ENCODE measurements around the gene ITGA11.

Gene ITGA11

GRCh38 chr15:68275165-68275746 lies 156.7 kb downstream of the ITGA11 start:
- Histone ChIP-seq H3K4me1 (ENCODE audit: control insufficient read depth in 2 of 2, insufficient read depth in 2 of 2, low read length in 2 of 2) (peaks cover 18 to 31% of the 10 kb centered on the region in 2 donors), H3K9ac (ENCODE audit: low read depth in 1 of 2, low read length in 2 of 2) (no peak overlapping the region), H3K27me3 (ENCODE audit: control insufficient read depth in 2 of 2, insufficient read depth in 2 of 2, low read length in 2 of 2) (no peaks in the 10 kb centered on the region), H3K36me3 (ENCODE audit: control insufficient read depth in 2 of 2, insufficient read depth in 2 of 2, low read length in 2 of 2) (peaks cover 0 to 3% of the 10 kb centered on the region in 2 donors), H3K27ac (ENCODE audit: low read depth in 2 of 2, low read length in 2 of 2) (peak overlapping the region; percentile 6 to 98), H3K4me3 (ENCODE audit: low read length in 2 of 2) (no peak overlapping the region), H3K9me3 (ENCODE audit: control insufficient read depth in 2 of 2, low read length in 2 of 2) (no peaks in the 10 kb centered on the region)

- no peaks in the 10 kb centered on the region for H3K9me3 ChIP-seq (ENCODE audit: control insufficient read depth in 2 of 2, low read length in 2 of 2)
- peak overlapping the region in 1 of 2 donors; percentile 9 for H3K27ac ChIP-seq (ENCODE audit: low read depth in 2 of 2, low read length in 2 of 2)
- no peaks in the 10 kb centered on the region for H3K27me3 ChIP-seq (ENCODE audit: control insufficient read depth in 2 of 2, insufficient read depth in 2 of 2, low read length in 2 of 2)
- no peak overlapping the region for H3K9ac ChIP-seq (ENCODE audit: low read depth in 1 of 2, low read length in 2 of 2)
- H3K36me3 ChIP-seq (ENCODE audit: control insufficient read depth in 2 of 2, insufficient read depth in 2 of 2, low read length in 2 of 2) = peaks cover 0 to 3% of the 10 kb centered on the region in 2 donors
- no peak overlapping the region for H3K4me3 ChIP-seq (ENCODE audit: low read length in 2 of 2)
- peaks cover 14 to 21% of the 10 kb centered on the region in 2 donors for H3K4me1 ChIP-seq (ENCODE audit: control insufficient read depth in 2 of 2, insufficient read depth in 2 of 2, low read length in 2 of 2)
Observed at GRCh38 chr15:68274201-68274848, 157.6 kb downstream of the ITGA11 start.

- Histone ChIP-seq H3K27me3 (ENCODE audit: control insufficient read depth in 2 of 2, insufficient read depth in 2 of 2, low read length in 2 of 2) (no peaks in the 10 kb centered on the region), H3K27ac (ENCODE audit: low read depth in 2 of 2, low read length in 2 of 2) (no peak overlapping the region), H3K4me1 (ENCODE audit: control insufficient read depth in 2 of 2, insufficient read depth in 2 of 2, low read length in 2 of 2) (peaks cover 8 to 13% of the 10 kb centered on the region in 2 donors), H3K9ac (ENCODE audit: low read depth in 1 of 2, low read length in 2 of 2) (no peak overlapping the region), H3K4me3 (ENCODE audit: low read length in 2 of 2) (no peak overlapping the region), H3K9me3 (ENCODE audit: control insufficient read depth in 2 of 2, low read length in 2 of 2) (no peaks in the 10 kb centered on the region), H3K36me3 (ENCODE audit: control insufficient read depth in 2 of 2, insufficient read depth in 2 of 2, low read length in 2 of 2) (no peaks in the 10 kb centered on the region)
Observed at GRCh38 chr15:68272721-68273271, 159.2 kb downstream of the ITGA11 start.

GRCh38 chr15:68271854-68272471 lies 160.0 kb downstream of the ITGA11 start:
- Histone ChIP-seq H3K36me3 (ENCODE audit: control insufficient read depth in 2 of 2, insufficient read depth in 2 of 2, low read length in 2 of 2) (no peaks in the 10 kb centered on the region), H3K9ac (ENCODE audit: low read depth in 1 of 2, low read length in 2 of 2) (no peak overlapping the region), H3K4me3 (ENCODE audit: low read length in 2 of 2) (no peak overlapping the region), H3K9me3 (ENCODE audit: control insufficient read depth in 2 of 2, low read length in 2 of 2) (no peaks in the 10 kb centered on the region), H3K4me1 (ENCODE audit: control insufficient read depth in 2 of 2, insufficient read depth in 2 of 2, low read length in 2 of 2) (peaks cover 8 to 9% of the 10 kb centered on the region in 2 donors), H3K27me3 (ENCODE audit: control insufficient read depth in 2 of 2, insufficient read depth in 2 of 2, low read length in 2 of 2) (no peaks in the 10 kb centered on the region), H3K27ac (ENCODE audit: low read depth in 2 of 2, low read length in 2 of 2) (no peak overlapping the region)

GRCh38 chr15:68268405-68268804 lies 163.6 kb downstream of the ITGA11 start:
- H3K9me3 ChIP-seq (ENCODE audit: control insufficient read depth in 2 of 2, low read length in 2 of 2) = no peaks in the 10 kb centered on the region
- H3K4me1 ChIP-seq (ENCODE audit: control insufficient read depth in 2 of 2, insufficient read depth in 2 of 2, low read length in 2 of 2) = no peaks in the 10 kb centered on the region
- no peak overlapping the region for H3K27ac ChIP-seq (ENCODE audit: low read depth in 2 of 2, low read length in 2 of 2)
- H3K27me3 ChIP-seq (ENCODE audit: control insufficient read depth in 2 of 2, insufficient read depth in 2 of 2, low read length in 2 of 2) = peaks cover 5 to 9% of the 10 kb centered on the region in 2 donors
- no peak overlapping the region for H3K4me3 ChIP-seq (ENCODE audit: low read length in 2 of 2)
- no peak overlapping the region for H3K9ac ChIP-seq (ENCODE audit: low read depth in 1 of 2, low read length in 2 of 2)
- no peaks in the 10 kb centered on the region for H3K36me3 ChIP-seq (ENCODE audit: control insufficient read depth in 2 of 2, insufficient read depth in 2 of 2, low read length in 2 of 2)

- Histone ChIP-seq H3K4me3 (ENCODE audit: low read length in 2 of 2) (no peak overlapping the region), H3K27ac (ENCODE audit: low read depth in 2 of 2, low read length in 2 of 2) (no peak overlapping the region), H3K27me3 (ENCODE audit: control insufficient read depth in 2 of 2, insufficient read depth in 2 of 2, low read length in 2 of 2) (peaks cover 5 to 9% of the 10 kb centered on the region in 2 donors), H3K36me3 (ENCODE audit: control insufficient read depth in 2 of 2, insufficient read depth in 2 of 2, low read length in 2 of 2) (no peaks in the 10 kb centered on the region), H3K9me3 (ENCODE audit: control insufficient read depth in 2 of 2, low read length in 2 of 2) (no peaks in the 10 kb centered on the region), H3K4me1 (ENCODE audit: control insufficient read depth in 2 of 2, insufficient read depth in 2 of 2, low read length in 2 of 2) (no peaks in the 10 kb centered on the region), H3K9ac (ENCODE audit: low read depth in 1 of 2, low read length in 2 of 2) (no peak overlapping the region)
Observed at GRCh38 chr15:68265674-68266073, 166.3 kb downstream of the ITGA11 start.

- no peaks in the 10 kb centered on the region for H3K36me3 ChIP-seq (ENCODE audit: control insufficient read depth in 2 of 2, insufficient read depth in 2 of 2, low read length in 2 of 2)
- H3K4me3 ChIP-seq (ENCODE audit: low read length in 2 of 2) = no peak overlapping the region
- no peak overlapping the region for H3K27ac ChIP-seq (ENCODE audit: low read depth in 2 of 2, low read length in 2 of 2)
- peaks cover 5 to 9% of the 10 kb centered on the region in 2 donors for H3K27me3 ChIP-seq (ENCODE audit: control insufficient read depth in 2 of 2, insufficient read depth in 2 of 2, low read length in 2 of 2)
- H3K9ac ChIP-seq (ENCODE audit: low read depth in 1 of 2, low read length in 2 of 2) = no peak overlapping the region
- H3K4me1 ChIP-seq (ENCODE audit: control insufficient read depth in 2 of 2, insufficient read depth in 2 of 2, low read length in 2 of 2) = no peaks in the 10 kb centered on the region
- H3K9me3 ChIP-seq (ENCODE audit: control insufficient read depth in 2 of 2, low read length in 2 of 2) = no peaks in the 10 kb centered on the region
Observed at GRCh38 chr15:68265081-68265480, 166.9 kb downstream of the ITGA11 start.

GRCh38 chr15:68264282-68264681 lies 167.7 kb downstream of the ITGA11 start:
- Histone ChIP-seq H3K9me3 (ENCODE audit: control insufficient read depth in 2 of 2, low read length in 2 of 2) (no peaks in the 10 kb centered on the region), H3K9ac (ENCODE audit: low read depth in 1 of 2, low read length in 2 of 2) (no peak overlapping the region), H3K4me3 (ENCODE audit: low read length in 2 of 2) (no peak overlapping the region), H3K27me3 (ENCODE audit: control insufficient read depth in 2 of 2, insufficient read depth in 2 of 2, low read length in 2 of 2) (peaks cover 5 to 9% of the 10 kb centered on the region in 2 donors), H3K27ac (ENCODE audit: low read depth in 2 of 2, low read length in 2 of 2) (no peak overlapping the region), H3K4me1 (ENCODE audit: control insufficient read depth in 2 of 2, insufficient read depth in 2 of 2, low read length in 2 of 2) (no peaks in the 10 kb centered on the region), H3K36me3 (ENCODE audit: control insufficient read depth in 2 of 2, insufficient read depth in 2 of 2, low read length in 2 of 2) (no peaks in the 10 kb centered on the region)

GRCh38 chr15:68262514-68263356 lies 169.2 kb downstream of the ITGA11 start:
- H3K4me3 ChIP-seq (ENCODE audit: low read length in 2 of 2) = no peak overlapping the region
- H3K36me3 ChIP-seq (ENCODE audit: control insufficient read depth in 2 of 2, insufficient read depth in 2 of 2, low read length in 2 of 2) = no peaks in the 10 kb centered on the region
- H3K9ac ChIP-seq (ENCODE audit: low read depth in 1 of 2, low read length in 2 of 2) = no peak overlapping the region
- H3K27me3 ChIP-seq (ENCODE audit: control insufficient read depth in 2 of 2, insufficient read depth in 2 of 2, low read length in 2 of 2) = peaks cover 5 to 9% of the 10 kb centered on the region in 2 donors
- no peaks in the 10 kb centered on the region for H3K4me1 ChIP-seq (ENCODE audit: control insufficient read depth in 2 of 2, insufficient read depth in 2 of 2, low read length in 2 of 2)
- no peaks in the 10 kb centered on the region for H3K9me3 ChIP-seq (ENCODE audit: control insufficient read depth in 2 of 2, low read length in 2 of 2)
- H3K27ac ChIP-seq (ENCODE audit: low read depth in 2 of 2, low read length in 2 of 2) = no peak overlapping the region

All from mucosa of rectum (tissue), 2 donors.